ENCODE measurements around the gene SPDYE1.

DNA sequence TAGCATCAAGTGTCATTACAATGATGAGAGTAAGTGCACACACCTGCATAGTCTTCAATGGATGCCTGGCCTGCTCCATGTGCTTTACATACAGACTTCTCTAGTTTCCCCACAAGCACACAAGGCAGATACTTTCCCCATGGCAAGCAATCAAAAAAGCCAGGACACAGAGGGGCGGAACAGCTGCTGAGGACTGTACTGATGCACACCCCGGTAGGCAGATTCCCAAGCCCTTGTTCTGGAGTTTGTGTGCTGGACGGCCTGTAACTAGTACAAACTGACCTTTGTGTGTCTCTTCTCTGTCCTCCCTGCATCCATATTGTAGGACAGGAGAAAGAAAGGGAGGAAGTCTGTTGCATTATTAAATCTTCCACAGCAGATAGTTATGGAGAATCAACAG, 45.7 kb upstream of the SPDYE1 start:
- TF ChIP-seq, protein P1, sequence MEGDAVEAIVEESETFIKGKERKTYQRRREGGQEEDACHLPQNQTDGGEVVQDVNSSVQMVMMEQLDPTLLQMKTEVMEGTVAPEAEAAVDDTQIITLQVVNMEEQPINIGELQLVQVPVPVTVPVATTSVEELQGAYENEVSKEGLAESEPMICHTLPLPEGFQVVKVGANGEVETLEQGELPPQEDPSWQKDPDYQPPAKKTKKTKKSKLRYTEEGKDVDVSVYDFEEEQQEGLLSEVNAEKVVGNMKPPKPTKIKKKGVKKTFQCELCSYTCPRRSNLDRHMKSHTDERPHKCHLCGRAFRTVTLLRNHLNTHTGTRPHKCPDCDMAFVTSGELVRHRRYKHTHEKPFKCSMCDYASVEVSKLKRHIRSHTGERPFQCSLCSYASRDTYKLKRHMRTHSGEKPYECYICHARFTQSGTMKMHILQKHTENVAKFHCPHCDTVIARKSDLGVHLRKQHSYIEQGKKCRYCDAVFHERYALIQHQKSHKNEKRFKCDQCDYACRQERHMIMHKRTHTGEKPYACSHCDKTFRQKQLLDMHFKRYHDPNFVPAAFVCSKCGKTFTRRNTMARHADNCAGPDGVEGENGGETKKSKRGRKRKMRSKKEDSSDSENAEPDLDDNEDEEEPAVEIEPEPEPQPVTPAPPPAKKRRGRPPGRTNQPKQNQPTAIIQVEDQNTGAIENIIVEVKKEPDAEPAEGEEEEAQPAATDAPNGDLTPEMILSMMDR (conservative IDR thresholded peaks at IDR 0.05 in 1 of 2, IDR thresholded peaks at IDR 0.05 in 1 of 2; ENCODE audit: low read depth in 1 of 2, low read length in 2 of 2), result no peak
- no peak for TF ChIP-seq EZH2 (IDR thresholded peaks at IDR 0.05; ENCODE audit: low read length, missing control alignments)

Measured in fibroblast of lung (primary cell).